Kidney epithelial cell (primary cell): ENCODE measurements around the gene CPT1A. TPM values are rescaled to one million over a fixed set of nuclear protein-coding genes. Genes with fewer than 3 reads are reported as not detected.

Experiments
- DNase-seq: peaks from one replicate; pipeline ENCODE4 v3.0.0-alpha.2; 2010; ENCODE audit warnings: low read depth
- H3K27me3 ChIP-seq: 2 replicates; pipeline ENCODE4 v1.6.0; 2011; ENCODE audit warnings: low read length; ENCODE audit not compliant: control insufficient read depth, insufficient read depth
- H3K36me3 ChIP-seq: 2 replicates; pipeline ENCODE4 v1.5.1; 2011; ENCODE audit warnings: low read length; ENCODE audit not compliant: control insufficient read depth, insufficient read depth
- H3K4me3 ChIP-seq: 2 replicates; pipeline ENCODE4 v1.5.1; 2011; ENCODE audit warnings: low read depth, mild to moderate bottlenecking, control low read depth, low read length
- total RNA-seq: library from RNA; depleted of rRNA; stranded (reverse); fragments of >200 nt; gene quantifications from 2 replicates; pipeline ENCODE4 v1.2.3, GENCODE V29; 2015
- TF ChIP-seq, protein P1 (sequence below): IDR thresholded peaks from 2 replicates; pipeline ENCODE4 v1.5.1; 2011; ENCODE audit warnings: mild to moderate bottlenecking, moderate library complexity, low read length, control low read depth, inconsistent platforms; ENCODE audit not compliant: insufficient read depth, poor library complexity, severe bottlenecking

Gene CPT1A
- total RNA-seq, 1 donor from 2014 or later = 15.4 TPM

DNA sequence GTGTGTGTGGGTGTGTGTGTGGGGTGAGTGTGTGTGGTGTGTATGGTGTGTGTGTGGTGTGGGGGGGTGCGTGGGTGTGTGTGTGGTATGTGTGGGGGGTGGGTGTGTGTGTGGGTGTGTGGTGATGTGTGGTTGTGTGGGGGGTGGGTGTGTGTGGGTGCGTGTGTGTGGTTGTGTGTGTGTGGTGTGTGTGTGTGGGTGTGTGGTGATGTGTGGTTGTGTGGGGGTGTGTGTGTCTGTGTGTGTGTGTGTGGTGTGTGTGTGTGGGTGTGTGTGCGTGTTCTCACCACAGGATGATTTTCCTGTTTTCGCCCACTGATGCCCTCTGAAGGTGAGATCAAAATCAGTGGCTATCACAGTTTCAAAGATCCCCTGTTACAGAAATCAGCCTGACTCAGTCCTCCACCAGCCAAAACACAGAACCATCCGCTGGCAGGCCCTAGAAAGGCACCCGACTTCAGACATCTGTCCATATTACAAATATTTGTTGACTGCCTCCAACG is 24.7 kb downstream of the CPT1A start:
- no peak for DNase-seq
- Histone ChIP-seq H3K36me3 (no peaks in the 10 kb centered on the region), H3K4me3 (no peak overlapping the region), H3K27me3 (no peaks in the 10 kb centered on the region)
- TF ChIP-seq, protein P1, sequence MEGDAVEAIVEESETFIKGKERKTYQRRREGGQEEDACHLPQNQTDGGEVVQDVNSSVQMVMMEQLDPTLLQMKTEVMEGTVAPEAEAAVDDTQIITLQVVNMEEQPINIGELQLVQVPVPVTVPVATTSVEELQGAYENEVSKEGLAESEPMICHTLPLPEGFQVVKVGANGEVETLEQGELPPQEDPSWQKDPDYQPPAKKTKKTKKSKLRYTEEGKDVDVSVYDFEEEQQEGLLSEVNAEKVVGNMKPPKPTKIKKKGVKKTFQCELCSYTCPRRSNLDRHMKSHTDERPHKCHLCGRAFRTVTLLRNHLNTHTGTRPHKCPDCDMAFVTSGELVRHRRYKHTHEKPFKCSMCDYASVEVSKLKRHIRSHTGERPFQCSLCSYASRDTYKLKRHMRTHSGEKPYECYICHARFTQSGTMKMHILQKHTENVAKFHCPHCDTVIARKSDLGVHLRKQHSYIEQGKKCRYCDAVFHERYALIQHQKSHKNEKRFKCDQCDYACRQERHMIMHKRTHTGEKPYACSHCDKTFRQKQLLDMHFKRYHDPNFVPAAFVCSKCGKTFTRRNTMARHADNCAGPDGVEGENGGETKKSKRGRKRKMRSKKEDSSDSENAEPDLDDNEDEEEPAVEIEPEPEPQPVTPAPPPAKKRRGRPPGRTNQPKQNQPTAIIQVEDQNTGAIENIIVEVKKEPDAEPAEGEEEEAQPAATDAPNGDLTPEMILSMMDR = no peak

DNA sequence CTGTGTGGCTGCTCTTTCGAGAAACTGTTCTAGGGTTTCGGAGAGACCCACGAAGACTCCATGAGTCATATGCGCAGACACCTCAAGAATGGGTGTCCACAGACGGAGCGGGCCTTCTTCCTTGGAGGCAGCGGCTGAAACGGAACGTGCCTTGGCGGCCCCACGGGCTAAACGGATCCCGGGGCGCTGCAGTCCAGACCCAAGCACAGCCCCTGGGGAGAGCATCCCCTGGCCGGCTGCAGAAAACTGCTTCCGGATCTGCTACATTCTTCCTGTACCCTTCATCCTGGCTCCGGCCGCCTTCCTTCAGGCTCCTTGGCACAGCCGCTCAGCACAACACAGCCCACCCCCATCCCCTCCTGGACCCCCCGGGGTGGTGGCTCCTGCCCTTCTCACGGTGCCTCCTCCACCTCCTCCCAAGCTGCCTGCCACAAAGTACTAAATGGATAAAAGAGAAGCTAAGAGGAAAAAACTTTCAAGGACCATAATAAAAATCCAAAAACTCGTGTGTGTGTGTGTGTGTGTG is 25.4 kb downstream of the CPT1A start:
- Histone ChIP-seq H3K36me3 (no peaks in the 10 kb centered on the region), H3K4me3 (no peak overlapping the region), H3K27me3 (no peaks in the 10 kb centered on the region)
- DNase-seq = no peak
- TF ChIP-seq, protein P1 = no peak

DNA sequence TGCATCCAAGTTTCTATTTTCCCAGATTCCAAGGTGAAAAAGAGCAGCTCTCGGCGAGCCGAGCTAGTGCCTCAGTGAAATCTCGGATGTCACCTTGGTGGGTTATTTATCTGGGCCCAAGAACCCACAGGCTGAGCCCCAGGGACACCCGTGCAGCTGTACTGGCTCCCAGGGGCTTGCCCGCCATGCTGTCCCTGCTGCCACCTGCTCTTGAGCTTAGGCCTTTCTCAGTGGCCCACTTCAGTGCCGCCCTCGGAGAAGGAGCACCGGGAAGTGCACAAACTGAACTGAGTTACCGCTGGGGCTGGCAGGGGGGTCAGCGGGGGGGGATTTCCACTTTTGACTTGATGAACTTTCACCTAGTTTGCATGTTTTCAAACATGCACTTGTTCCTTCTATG is 27.9 kb downstream of the CPT1A start:
- Histone ChIP-seq H3K4me3 (no peak overlapping the region), H3K27me3 (no peaks in the 10 kb centered on the region), H3K36me3 (no peaks in the 10 kb centered on the region)
- DNase-seq = no peak
- TF ChIP-seq, protein P1 = no peak

DNA sequence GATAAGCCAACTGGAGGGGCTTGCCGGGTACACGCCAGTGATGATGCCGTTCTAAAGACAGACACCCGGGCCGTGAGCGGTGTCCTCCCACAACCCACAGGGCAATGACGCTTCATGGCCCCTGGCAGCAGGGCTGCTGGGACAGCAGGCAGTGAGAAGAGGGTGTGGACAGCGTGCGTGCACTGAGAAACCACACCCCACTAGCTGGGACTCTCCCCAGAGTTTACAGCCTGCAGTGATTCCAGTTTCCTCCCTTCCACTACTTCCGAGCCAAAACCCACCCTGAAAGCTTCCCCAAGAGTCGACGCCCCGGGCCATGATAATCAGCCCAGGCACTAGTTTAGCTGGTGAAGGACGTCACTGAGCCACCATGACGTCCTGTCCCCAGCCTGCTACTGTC is 29.2 kb downstream of the CPT1A start:
- TF ChIP-seq, protein P1 = no peak
- DNase-seq = no peak
- H3K36me3 ChIP-seq = no peaks in the 10 kb centered on the region
- no peak overlapping the region for H3K4me3 ChIP-seq
- no peaks in the 10 kb centered on the region for H3K27me3 ChIP-seq

DNA sequence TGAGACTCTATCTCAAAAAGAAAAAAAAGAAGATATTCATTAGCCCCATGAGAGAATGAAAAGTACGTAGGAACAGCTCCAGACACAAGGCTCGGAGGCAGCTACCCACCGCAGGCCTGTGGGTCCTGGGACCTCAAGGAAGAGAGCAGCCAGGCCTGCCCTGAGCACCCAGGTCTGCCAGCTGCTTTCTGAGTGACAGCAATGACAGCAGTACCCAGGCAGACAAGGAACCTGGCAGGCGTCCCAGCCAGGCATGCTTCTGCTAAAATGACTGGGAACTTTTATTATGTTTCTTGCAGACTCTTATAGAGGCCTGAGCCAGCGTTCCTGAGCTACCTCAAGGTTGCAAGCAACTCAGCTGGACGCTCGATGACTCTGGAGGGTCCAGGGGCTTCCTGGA is 31.6 kb downstream of the CPT1A start:
- Histone ChIP-seq H3K4me3 (no peak overlapping the region), H3K36me3 (no peaks in the 10 kb centered on the region), H3K27me3 (no peaks in the 10 kb centered on the region)
- no peak for DNase-seq
- TF ChIP-seq, protein P1 = no peak

DNA sequence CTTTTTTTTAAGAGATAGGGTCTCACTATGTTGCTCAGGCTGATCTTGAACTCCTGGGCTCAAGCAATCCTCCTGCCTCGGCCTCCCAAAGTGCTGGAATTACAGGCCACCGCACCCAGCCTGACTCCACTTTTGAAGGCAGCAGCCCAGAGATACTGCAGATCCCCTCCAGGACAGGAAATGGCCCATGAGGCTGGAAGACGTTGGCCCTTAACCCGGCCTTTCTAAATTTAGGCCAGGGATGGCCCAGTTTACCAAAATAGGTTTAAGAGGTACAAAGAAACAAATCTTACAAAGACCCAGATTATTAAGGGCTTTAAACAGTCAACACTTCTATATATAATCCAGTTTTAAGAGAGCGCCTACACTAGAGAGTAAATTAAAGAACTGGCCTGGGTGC is 32.2 kb downstream of the CPT1A start:
- Histone ChIP-seq H3K4me3 (no peak overlapping the region), H3K36me3 (no peaks in the 10 kb centered on the region), H3K27me3 (no peaks in the 10 kb centered on the region)
- no peak for DNase-seq
- TF ChIP-seq, protein P1 = no peak
